LNCAP (cell line): ENCODE data around the gene EVPL.

Experiments used
- CTCF ChIP-seq: fragments of 450-650 bp; IDR thresholded peaks from 2 replicates; pipeline ENCODE4 v1.5.1; 2017; ENCODE audit warnings: mild to moderate bottlenecking

Gene EVPL

GRCh38 chr17:75959839-75960511 is 67.1 kb downstream of the EVPL start:
- no peak for TF ChIP-seq CTCF

- TF ChIP-seq CTCF, result no peak
Measured at GRCh38 chr17:75959051-75959838, 67.9 kb downstream of the EVPL start.
